ENCODE results near the gene AIFM1.

Gene AIFM1

DNA sequence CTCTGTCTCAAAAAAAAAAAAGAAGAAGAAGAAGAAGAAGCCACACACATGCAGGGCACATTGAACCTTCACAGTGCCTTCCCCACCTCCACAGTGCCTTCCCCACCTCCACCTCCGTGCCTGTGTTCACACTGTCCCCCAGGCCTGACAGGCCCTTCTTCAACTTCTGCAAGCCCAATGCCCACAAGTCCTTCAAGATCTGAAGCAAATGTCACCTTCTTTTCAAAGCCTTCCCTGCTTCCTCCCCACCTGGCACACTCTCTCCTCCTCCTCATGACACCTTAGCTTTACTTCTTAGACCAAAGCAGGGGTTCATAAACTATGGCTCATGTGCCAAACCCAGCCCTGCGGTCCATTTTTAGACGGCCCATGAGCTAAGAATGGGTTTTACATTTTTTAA is 75.3 kb downstream of the AIFM1 start:
- peak overlapping the region; percentile 40; the same call in 1 of the 2 replicates for H3K27ac ChIP-seq
- POLR2A ChIA-PET (ENCODE audit: low non-redundant PET), result no interaction called here
- CTCF ChIA-PET, result no interaction called here
- no peak for DNase-seq (ENCODE audit: low spot score)
- no peak for TF ChIP-seq CTCF (conservative IDR thresholded peaks at IDR 0.05; ENCODE audit: low read depth)

DNA sequence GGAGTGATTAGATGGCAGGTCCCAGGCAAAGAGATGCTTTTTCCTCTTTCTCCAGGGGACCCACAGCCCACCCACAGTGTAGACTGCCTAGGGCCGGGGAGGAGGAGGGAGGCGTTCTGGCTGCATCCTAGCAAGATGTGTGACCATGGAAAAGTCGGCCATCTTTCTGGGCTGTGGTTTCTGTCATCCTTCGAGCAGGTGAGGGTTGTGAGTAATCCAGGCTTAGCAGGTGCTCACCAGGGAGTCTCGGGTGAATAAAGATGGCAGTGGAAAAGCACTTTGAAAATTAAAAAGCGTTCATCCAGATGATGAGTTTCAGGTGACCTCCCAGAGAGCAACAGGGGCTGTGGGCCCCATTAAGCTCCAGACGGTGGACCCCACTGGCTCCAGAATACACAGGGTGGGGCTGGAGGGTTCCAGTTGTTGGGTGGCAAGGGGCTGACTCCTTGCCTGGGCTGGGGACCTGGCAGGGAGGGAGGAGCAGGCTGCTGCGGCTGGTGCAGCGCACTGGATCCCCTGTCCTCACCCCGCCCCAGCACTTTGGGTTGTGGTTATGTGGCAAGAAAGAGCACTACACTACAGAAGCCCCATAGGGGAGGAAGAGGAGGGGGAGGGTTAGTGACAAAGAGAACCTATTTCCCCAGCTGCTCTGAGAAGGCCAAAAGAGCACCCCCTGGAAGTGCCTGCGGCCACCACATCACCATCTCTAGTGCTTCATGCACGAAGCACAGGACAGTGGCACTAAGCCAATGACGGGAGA is 79.0 kb downstream of the AIFM1 start:
- no peak for DNase-seq (ENCODE audit: low spot score)
- H3K27ac ChIP-seq, result peak overlapping the region; percentile 18; the same call in 1 of the 2 replicates
- ChIA-PET POLR2A (ENCODE audit: low non-redundant PET) (no interaction called here), CTCF (no interaction called here)
- no peak for TF ChIP-seq CTCF (conservative IDR thresholded peaks at IDR 0.05; ENCODE audit: low read depth)

DNA sequence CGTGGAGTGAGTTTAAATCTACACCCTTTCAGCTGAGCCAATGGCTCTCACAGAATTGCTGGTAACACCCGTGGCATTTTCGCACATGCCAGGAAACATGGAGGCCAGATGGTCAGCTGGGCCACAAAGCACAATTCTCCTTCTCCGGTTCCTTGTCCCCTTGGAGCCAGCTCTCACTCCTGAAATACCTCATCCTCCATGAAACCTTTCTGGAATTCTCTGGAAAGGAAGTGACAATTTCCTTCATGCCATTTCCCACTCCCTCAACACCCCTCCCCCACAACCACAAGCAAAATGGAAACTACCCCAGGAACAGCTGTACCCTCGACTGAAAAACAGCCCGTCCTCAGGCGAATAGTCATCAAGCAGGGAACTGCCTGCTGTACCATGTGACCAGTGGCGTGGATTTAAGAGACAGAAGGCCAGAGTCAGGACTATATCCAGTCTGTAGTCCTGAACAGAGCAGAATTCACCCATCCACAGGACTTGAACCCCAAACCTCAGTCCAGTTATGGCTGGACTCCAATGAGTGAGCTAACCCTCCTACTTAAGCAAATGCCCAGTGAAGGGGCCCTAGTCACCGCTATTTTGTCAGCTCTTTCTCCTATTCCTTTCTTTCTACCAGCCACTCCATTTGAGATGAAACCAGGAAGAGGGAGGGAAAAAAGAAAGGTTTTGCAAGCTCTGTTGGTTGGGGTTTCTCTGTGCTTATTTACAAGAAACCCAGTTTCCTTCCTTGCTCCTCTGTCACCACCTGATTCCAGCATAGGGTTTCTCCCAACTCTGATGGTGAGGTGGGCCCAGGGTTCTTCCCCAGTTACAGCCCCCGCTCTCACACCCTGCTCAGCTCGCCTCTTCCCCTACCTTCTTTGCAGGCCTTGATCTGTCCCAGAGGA is 79.8 kb downstream of the AIFM1 start:
- POLR2A ChIA-PET (ENCODE audit: low non-redundant PET), result no interaction called here
- TF ChIP-seq CTCF (conservative IDR thresholded peaks at IDR 0.05; ENCODE audit: low read depth), result no peak
- no peak overlapping the region; the same call in none of the 2 replicates for H3K27ac ChIP-seq
- no peak for DNase-seq (ENCODE audit: low spot score)
- CTCF ChIA-PET, result no interaction called here

- POLR2A ChIA-PET (ENCODE audit: low non-redundant PET), result no interaction called here
- DNase-seq (ENCODE audit: low spot score), result no peak
- TF ChIP-seq CTCF (conservative IDR thresholded peaks at IDR 0.05; ENCODE audit: low read depth), result no peak
- peak overlapping the region; percentile 3; the same call in 1 of the 2 replicates for H3K27ac ChIP-seq
- CTCF ChIA-PET, result interaction anchor here (0.6 kb wide), 1 partner anchor 262 kb away, joined by 3 read pairs; no protein-coding TSS in a partner anchor
Measured at GRCh38 chrX:130084631-130085237, 80.9 kb downstream of the AIFM1 start.

DNA sequence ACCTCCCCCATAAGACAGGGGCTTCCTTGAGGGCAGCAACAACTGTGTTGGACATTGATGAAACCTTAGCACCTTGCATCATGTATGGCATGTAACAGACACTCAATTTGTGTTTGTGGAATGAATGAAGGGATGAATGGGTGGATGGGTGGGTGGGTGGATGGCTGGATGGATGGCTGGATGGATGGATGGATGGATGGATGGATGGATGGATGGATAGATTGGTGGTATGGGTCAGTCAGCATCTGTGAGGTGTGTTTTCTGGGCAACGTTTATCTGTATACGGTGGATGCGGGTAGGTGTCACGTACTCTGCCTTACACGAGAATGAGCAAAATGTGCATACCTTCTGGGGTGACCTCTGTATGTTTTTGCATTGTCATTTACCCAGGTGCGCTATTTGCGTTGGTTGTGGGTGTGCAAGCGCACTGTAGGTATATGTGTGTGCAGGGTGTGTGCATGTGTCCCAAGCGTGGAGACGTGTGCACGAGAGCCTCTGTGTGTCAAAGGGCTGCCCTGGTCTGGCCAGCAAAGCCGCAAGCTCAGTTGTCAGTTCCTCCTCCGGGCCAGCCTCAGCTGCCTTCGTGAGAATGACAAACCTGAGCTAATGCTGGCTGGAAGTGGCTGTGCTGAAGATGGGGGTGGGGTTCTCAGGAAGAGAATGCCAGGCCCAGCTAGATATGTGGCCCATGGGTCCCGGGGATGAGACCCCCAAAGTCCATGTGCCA is 81.8 kb downstream of the AIFM1 start:
- H3K27ac ChIP-seq, result peak overlapping the region; percentile 3; the same call in 1 of the 2 replicates
- CTCF ChIA-PET, result interaction anchor here (0.6 kb wide), 1 partner anchor 261 kb away, joined by 3 read pairs; no protein-coding TSS in a partner anchor
- TF ChIP-seq CTCF (conservative IDR thresholded peaks at IDR 0.05; ENCODE audit: low read depth), result no peak
- no peak for DNase-seq (ENCODE audit: low spot score)
- POLR2A ChIA-PET (ENCODE audit: low non-redundant PET), result no interaction called here

- no peak for TF ChIP-seq CTCF (conservative IDR thresholded peaks at IDR 0.05; ENCODE audit: low read depth)
- H3K27ac ChIP-seq, result no peak overlapping the region; the same call in 1 of the 2 replicates
- POLR2A ChIA-PET (ENCODE audit: low non-redundant PET), result no interaction called here
- CTCF ChIA-PET, result no interaction called here
- no peak for DNase-seq (ENCODE audit: low spot score)
Measured at GRCh38 chrX:130083107-130083490, 82.5 kb downstream of the AIFM1 start.

Measured in RWPE1 (cell line).